Stimulated activated CD8-positive, alpha-beta memory T cell treated with anti-CD3 and anti-CD28 coated beads, Interleukin-12 subunit alpha, Interleukin-12 subunit beta, amount 100 ng/mL, for 1 hour (primary cell): ENCODE data around the gene NKX6-2.

Source experiments
- DNase-seq: peaks from one replicate; pipeline ENCODE4 v3.0.0-alpha.2; 2020; ENCODE audit warnings: low read depth

Gene NKX6-2

DNA sequence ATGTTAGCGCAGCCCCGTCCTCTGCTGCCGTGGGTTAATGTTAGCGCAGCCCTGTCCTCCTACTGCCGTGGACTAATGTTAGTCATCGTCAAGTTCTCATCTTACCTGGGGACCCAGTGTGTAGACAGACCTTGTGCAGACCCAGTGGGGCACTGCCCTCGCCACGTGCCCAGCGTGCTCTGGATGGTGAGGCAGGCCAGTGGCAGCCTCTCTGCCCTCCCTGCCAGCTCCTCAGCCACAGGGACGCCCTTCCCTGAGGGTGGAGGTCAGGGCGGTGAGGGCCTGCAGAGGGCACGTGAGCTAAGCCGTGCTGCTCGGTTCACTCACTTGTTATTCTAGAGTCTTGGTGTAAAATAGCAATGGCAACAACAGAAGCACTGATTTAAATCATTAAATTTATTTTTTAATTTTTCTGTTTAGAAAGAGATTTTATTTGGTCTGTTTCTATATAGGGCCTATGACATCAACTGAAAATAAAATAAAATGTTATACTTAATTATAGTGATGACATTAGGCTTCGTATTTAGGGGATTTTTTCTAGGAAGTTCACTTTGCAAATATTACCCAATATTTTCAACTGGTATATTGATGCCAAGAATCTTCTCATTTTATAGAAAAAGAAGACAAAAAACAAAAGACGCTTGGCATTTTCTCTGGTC is 48.4 kb downstream of the NKX6-2 start:
- no peak for DNase-seq

DNA sequence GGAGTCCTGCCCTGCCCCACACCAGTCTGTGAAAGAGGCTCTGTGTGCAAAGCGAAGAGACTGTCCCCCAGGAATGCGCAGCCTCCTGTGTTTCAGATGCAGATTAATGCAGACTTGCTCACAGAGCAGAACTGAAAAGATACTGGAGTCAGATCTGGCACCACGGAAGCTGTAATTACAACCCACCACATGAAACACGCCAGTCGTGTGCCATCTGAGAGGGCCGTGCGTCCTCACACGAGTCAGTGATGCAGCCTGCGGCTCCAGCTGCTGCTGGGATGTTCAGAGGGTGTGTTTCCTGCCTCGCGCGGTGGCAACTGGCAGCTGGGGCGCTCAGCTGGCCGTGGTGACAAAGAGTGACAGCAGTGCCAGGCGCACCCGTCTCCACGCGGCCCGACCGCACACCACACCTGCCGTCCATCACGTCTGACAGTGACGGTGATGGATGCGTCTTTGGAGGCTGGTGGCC is 50.0 kb downstream of the NKX6-2 start:
- DNase-seq = no peak

DNA sequence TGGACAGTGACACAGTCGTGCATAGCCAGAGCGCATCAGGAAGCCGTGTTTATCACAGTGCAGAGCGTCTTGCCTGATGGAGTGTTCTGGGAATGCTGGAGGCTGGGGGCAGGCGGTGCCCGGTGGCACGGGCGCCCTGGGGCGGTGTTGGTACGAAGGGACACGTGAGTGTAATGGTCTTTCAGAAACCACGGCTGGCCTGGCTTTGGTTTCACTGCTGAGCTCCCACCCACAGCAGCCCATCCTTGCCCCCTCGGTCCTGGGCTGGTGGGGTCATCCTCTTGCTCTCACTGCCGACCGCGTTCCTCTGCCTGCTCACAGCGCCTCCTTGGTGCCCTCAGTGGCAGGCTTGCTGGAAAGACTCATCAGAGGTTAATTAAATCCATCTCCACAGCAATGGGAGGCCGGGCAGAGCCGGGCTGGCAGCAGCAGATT is 50.6 kb downstream of the NKX6-2 start:
- DNase-seq = no peak

DNA sequence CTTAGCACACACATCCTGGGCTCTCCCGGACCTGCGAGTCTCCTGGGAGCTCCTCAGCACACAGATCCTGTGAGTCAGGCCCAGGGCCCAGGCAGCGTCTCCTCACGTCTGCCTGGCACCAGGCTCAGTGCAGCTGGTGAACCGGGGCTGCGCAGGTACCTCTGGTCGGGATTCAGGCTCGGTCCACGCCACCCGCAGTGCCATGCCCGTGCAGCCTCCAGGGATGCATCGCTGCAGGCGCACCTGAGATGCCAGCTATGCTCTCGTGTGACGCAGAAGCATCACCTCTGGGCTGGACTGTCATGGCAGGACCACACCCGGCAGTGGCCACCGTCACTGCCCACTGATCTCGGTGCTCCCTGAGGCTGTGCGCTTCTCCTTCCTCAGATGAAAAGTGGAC is 52.0 kb downstream of the NKX6-2 start:
- DNase-seq = no peak
